HG03520 (cell line): ENCODE results near the gene ALPK1.
"Not testable (repeated sequence)": the region's sequence is repeated elsewhere in the genome, so short reads cannot be mapped to it uniquely, and the experiment has no call there.

Source experiments
- ATAC-seq: cut with Tn5 transposase; IDR thresholded peaks from one replicate; pipeline ENCODE4 v1.9.1; 2021; ENCODE audit warnings: mild to moderate bottlenecking, moderate library complexity; ENCODE audit not compliant: unreplicated experiment

Gene ALPK1

GRCh38 chr4:112377594-112378242 is 80.5 kb downstream of the ALPK1 start:
- ATAC-seq: no peak

GRCh38 chr4:112378243-112378620 is 81.1 kb downstream of the ALPK1 start:
- no peak for ATAC-seq

GRCh38 chr4:112378858-112379257 is 81.7 kb downstream of the ALPK1 start:
- ATAC-seq: no peak

- ATAC-seq: no peak
Measured at GRCh38 chr4:112379306-112379705, 82.1 kb downstream of the ALPK1 start.

GRCh38 chr4:112381996-112382692 is 85.0 kb downstream of the ALPK1 start:
- ATAC-seq: no peak

- no peak for ATAC-seq
Measured at GRCh38 chr4:112386071-112386470, 88.9 kb downstream of the ALPK1 start.

GRCh38 chr4:112402098-112402497 is 104.9 kb downstream of the ALPK1 start:
- ATAC-seq: no peak

GRCh38 chr4:112403101-112403945 is 106.2 kb downstream of the ALPK1 start:
- no peak for ATAC-seq

- ATAC-seq: no peak
Measured at GRCh38 chr4:112410364-112410763, 113.2 kb downstream of the ALPK1 start.

GRCh38 chr4:112410804-112411203 is 113.6 kb downstream of the ALPK1 start:
- ATAC-seq: no peak

GRCh38 chr4:112411781-112412550 is 114.8 kb downstream of the ALPK1 start:
- no peak for ATAC-seq

- ATAC-seq: no peak
Measured at GRCh38 chr4:112416464-112416863, 119.3 kb downstream of the ALPK1 start.

- ATAC-seq: no peak
Measured at GRCh38 chr4:112418092-112418491, 120.9 kb downstream of the ALPK1 start.

GRCh38 chr4:112421911-112422310 is 124.7 kb downstream of the ALPK1 start:
- no peak for ATAC-seq

- no peak for ATAC-seq
Measured at GRCh38 chr4:112422644-112423043, 125.5 kb downstream of the ALPK1 start.

GRCh38 chr4:112423591-112423990 is 126.4 kb downstream of the ALPK1 start:
- no peak for ATAC-seq

GRCh38 chr4:112425823-112426222 is 128.7 kb downstream of the ALPK1 start:
- no peak for ATAC-seq

GRCh38 chr4:112426416-112426815 is 129.2 kb downstream of the ALPK1 start:
- no peak for ATAC-seq

- no peak for ATAC-seq
Measured at GRCh38 chr4:112431158-112431557, 134.0 kb downstream of the ALPK1 start.

GRCh38 chr4:112436987-112437386 is 139.8 kb downstream of the ALPK1 start:
- ATAC-seq: no peak

- ATAC-seq: not testable (repeated sequence)
Measured at GRCh38 chr4:112442226-112442625, 145.1 kb downstream of the ALPK1 start.
